Thyroid gland (tissue), 4 donors: ENCODE data around the gene ROCK2.

Experiments
- POLR2A ChIP-seq, 2 donors: fragments of 450-650 bp; IDR thresholded peaks; one replicate each; pipeline ENCODE4 v1.6.1; 2017; ENCODE audit warnings: antibody characterized with exemption in 2 of 2, mild to moderate bottlenecking in 2 of 2, moderate library complexity in 1 of 2
- TF ChIP-seq, protein P1 (sequence below), 6 experiments: fragments of 200-600 bp in 3 of 6; fragments of 450-650 bp in 3 of 6; sonication (generic) in 3 of 6; IDR thresholded peaks; one replicate each; pipeline ENCODE4 v1.5.1; 2016 to 2019; ENCODE audit warnings: antibody characterized with exemption in 6 of 6, mild to moderate bottlenecking in 2 of 6, inconsistent platforms in 1 of 6, moderate library complexity in 1 of 6

DNA sequence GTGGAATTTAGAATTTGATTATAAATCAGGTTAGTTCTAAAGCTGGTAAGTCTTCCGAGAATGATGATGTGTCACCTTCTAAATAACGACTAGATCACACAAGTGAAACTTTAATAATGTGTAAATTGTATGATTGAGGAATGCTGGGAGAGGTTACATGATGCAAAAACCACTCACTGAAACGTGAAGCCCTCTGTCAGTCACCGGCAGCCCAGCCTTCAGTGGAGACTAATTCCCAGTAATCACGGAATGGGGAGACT lies 45.9 kb upstream of the ROCK2 start:
- TF ChIP-seq, protein P1, sequence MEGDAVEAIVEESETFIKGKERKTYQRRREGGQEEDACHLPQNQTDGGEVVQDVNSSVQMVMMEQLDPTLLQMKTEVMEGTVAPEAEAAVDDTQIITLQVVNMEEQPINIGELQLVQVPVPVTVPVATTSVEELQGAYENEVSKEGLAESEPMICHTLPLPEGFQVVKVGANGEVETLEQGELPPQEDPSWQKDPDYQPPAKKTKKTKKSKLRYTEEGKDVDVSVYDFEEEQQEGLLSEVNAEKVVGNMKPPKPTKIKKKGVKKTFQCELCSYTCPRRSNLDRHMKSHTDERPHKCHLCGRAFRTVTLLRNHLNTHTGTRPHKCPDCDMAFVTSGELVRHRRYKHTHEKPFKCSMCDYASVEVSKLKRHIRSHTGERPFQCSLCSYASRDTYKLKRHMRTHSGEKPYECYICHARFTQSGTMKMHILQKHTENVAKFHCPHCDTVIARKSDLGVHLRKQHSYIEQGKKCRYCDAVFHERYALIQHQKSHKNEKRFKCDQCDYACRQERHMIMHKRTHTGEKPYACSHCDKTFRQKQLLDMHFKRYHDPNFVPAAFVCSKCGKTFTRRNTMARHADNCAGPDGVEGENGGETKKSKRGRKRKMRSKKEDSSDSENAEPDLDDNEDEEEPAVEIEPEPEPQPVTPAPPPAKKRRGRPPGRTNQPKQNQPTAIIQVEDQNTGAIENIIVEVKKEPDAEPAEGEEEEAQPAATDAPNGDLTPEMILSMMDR (IDR thresholded peaks at IDR 0.05) = no peak
- TF ChIP-seq POLR2A (IDR thresholded peaks at IDR 0.05) = no peak
